Measurements from ENCODE around the gene CCS.
A peak's percentile ranks its signal among the peaks of the same experiment; 100 is the strongest.

The CCS gene

GRCh38 chr11:66570079-66570849, 22.7 kb upstream of the CCS start:
- Histone ChIP-seq H3K9me3 (ENCODE audit: control insufficient read depth, insufficient read depth, low read depth, low read length) (no peaks in the 10 kb centered on the region), H3K27ac (ENCODE audit: extremely low read depth, low read depth, low read length) (no peak overlapping the region), H3K4me3 (ENCODE audit: low read depth, low read length) (no peak overlapping the region), H3K4me1 (ENCODE audit: control insufficient read depth, insufficient read depth, low read length) (no peaks in the 10 kb centered on the region), H3K36me3 (ENCODE audit: control insufficient read depth in 2 of 2, insufficient read depth in 1 of 2, low read length in 2 of 2) (no peaks in the 10 kb centered on the region)
- POLR2A ChIA-PET: no interaction called here
- CTCF ChIA-PET: interaction anchor here (0.7 to 1.4 kb wide), 4 partner anchors 20 to 232 kb away, joined by 3 to 7 read pairs (median 5); no protein-coding TSS in a partner anchor
- TF ChIP-seq ZNF266 (tag by site-specific recombination; IDR thresholded peaks at IDR 0.05; ENCODE audit: low read depth): no peak
- no peak for TF ChIP-seq ZNF121 (tag by site-specific recombination; IDR thresholded peaks at IDR 0.05)
- TF ChIP-seq PRDM10 (tag by site-specific recombination; IDR thresholded peaks at IDR 0.05): peak; percentile 47; the same call in 1 of the 2 replicates
- TF ChIP-seq, protein P1, sequence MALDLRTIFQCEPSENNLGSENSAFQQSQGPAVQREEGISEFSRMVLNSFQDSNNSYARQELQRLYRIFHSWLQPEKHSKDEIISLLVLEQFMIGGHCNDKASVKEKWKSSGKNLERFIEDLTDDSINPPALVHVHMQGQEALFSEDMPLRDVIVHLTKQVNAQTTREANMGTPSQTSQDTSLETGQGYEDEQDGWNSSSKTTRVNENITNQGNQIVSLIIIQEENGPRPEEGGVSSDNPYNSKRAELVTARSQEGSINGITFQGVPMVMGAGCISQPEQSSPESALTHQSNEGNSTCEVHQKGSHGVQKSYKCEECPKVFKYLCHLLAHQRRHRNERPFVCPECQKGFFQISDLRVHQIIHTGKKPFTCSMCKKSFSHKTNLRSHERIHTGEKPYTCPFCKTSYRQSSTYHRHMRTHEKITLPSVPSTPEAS (tag by site-specific recombination; IDR thresholded peaks at IDR 0.05): no peak
- peak; percentile 60 for TF ChIP-seq ZNF510 (tag by site-specific recombination; IDR thresholded peaks at IDR 0.05; ENCODE audit: insufficient replicate concordance)
- TF ChIP-seq ZBTB17 (tag by site-specific recombination; IDR thresholded peaks at IDR 0.05): peak; percentile 49; the same call in 1 of the 2 replicates
- TF ChIP-seq, protein P2, sequence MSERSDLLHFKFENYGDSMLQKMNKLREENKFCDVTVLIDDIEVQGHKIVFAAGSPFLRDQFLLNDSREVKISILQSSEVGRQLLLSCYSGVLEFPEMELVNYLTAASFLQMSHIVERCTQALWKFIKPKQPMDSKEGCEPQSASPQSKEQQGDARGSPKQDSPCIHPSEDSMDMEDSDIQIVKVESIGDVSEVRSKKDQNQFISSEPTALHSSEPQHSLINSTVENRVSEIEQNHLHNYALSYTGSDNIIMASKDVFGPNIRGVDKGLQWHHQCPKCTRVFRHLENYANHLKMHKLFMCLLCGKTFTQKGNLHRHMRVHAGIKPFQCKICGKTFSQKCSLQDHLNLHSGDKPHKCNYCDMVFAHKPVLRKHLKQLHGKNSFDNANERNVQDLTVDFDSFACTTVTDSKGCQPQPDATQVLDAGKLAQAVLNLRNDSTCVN (tag by site-specific recombination; optimal IDR thresholded peaks at IDR 0.05): no peak
- no peak for TF ChIP-seq ZNF785 (tag by site-specific recombination; IDR thresholded peaks at IDR 0.05)

DNA sequence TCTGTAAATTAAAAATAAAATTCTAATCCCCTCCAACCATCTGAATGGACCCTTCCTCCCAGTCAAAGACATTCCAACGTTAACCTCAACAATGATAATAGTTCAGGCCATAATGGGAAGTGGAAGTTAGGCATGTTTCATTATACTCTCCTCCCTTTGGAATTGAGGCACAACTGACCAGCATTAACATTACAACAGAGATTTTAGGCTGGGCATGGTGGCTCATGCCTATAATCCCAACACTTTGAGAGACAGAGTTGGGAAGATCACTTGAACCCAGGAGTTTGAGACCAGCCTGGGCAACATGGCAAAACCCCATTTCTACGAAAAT, 22.2 kb upstream of the CCS start:
- Histone ChIP-seq H3K4me3 (ENCODE audit: low read depth, low read length) (no peak overlapping the region), H3K9me3 (ENCODE audit: control insufficient read depth, insufficient read depth, low read depth, low read length) (no peaks in the 10 kb centered on the region), H3K36me3 (ENCODE audit: control insufficient read depth in 2 of 2, insufficient read depth in 1 of 2, low read length in 2 of 2) (no peaks in the 10 kb centered on the region), H3K4me1 (ENCODE audit: control insufficient read depth, insufficient read depth, low read length) (no peaks in the 10 kb centered on the region), H3K27ac (ENCODE audit: extremely low read depth, low read depth, low read length) (no peak overlapping the region)
- CTCF ChIA-PET: no interaction called here
- POLR2A ChIA-PET: interaction anchor here (0.6 kb wide), 1 partner anchor 358 kb away, joined by 4 read pairs; no protein-coding TSS in a partner anchor
- TF ChIP-seq, protein P3, sequence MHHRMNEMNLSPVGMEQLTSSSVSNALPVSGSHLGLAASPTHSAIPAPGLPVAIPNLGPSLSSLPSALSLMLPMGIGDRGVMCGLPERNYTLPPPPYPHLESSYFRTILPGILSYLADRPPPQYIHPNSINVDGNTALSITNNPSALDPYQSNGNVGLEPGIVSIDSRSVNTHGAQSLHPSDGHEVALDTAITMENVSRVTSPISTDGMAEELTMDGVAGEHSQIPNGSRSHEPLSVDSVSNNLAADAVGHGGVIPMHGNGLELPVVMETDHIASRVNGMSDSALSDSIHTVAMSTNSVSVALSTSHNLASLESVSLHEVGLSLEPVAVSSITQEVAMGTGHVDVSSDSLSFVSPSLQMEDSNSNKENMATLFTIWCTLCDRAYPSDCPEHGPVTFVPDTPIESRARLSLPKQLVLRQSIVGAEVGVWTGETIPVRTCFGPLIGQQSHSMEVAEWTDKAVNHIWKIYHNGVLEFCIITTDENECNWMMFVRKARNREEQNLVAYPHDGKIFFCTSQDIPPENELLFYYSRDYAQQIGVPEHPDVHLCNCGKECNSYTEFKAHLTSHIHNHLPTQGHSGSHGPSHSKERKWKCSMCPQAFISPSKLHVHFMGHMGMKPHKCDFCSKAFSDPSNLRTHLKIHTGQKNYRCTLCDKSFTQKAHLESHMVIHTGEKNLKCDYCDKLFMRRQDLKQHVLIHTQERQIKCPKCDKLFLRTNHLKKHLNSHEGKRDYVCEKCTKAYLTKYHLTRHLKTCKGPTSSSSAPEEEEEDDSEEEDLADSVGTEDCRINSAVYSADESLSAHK (tag by site-specific recombination; IDR thresholded peaks at IDR 0.05): no peak
- TF ChIP-seq ZBTB7A (tag by site-specific recombination; IDR thresholded peaks at IDR 0.05; ENCODE audit: low read depth) (no peak), ZBTB48 (tag by site-specific recombination; IDR thresholded peaks at IDR 0.05) (no peak), ZFP37 (tag by site-specific recombination; IDR thresholded peaks at IDR 0.05) (no peak), PRDM10 (tag by site-specific recombination; IDR thresholded peaks at IDR 0.05) (no peak), ZNF76 (tag by site-specific recombination; IDR thresholded peaks at IDR 0.05; ENCODE audit: borderline replicate concordance, low read depth) (no peak), ZNF629 (tag by site-specific recombination; IDR thresholded peaks at IDR 0.05) (no peak), KLF1 (tag by site-specific recombination; IDR thresholded peaks at IDR 0.05) (no peak), SCRT2 (tag by site-specific recombination; IDR thresholded peaks at IDR 0.05) (no peak)
- TF ChIP-seq, protein P4, sequence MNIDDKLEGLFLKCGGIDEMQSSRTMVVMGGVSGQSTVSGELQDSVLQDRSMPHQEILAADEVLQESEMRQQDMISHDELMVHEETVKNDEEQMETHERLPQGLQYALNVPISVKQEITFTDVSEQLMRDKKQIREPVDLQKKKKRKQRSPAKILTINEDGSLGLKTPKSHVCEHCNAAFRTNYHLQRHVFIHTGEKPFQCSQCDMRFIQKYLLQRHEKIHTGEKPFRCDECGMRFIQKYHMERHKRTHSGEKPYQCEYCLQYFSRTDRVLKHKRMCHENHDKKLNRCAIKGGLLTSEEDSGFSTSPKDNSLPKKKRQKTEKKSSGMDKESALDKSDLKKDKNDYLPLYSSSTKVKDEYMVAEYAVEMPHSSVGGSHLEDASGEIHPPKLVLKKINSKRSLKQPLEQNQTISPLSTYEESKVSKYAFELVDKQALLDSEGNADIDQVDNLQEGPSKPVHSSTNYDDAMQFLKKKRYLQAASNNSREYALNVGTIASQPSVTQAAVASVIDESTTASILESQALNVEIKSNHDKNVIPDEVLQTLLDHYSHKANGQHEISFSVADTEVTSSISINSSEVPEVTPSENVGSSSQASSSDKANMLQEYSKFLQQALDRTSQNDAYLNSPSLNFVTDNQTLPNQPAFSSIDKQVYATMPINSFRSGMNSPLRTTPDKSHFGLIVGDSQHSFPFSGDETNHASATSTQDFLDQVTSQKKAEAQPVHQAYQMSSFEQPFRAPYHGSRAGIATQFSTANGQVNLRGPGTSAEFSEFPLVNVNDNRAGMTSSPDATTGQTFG (tag by site-specific recombination; IDR thresholded peaks at IDR 0.05; ENCODE audit: borderline replicate concordance): no peak
